ENCODE measurements around the gene ATAD2B.

The ATAD2B gene

GRCh38 chr2:23801396-23801795 is 125.5 kb downstream of the ATAD2B start:
- TF ChIP-seq CTCF (IDR thresholded peaks at IDR 0.05): no peak

- TF ChIP-seq CTCF (IDR thresholded peaks at IDR 0.05): no peak
These were observed 132.7 kb downstream of the ATAD2B start for GRCh38 chr2:23794234-23794633.

GRCh38 chr2:23793476-23793875 is 133.4 kb downstream of the ATAD2B start:
- no peak for TF ChIP-seq CTCF (IDR thresholded peaks at IDR 0.05)

GRCh38 chr2:23791030-23791429 is 135.9 kb downstream of the ATAD2B start:
- TF ChIP-seq CTCF (IDR thresholded peaks at IDR 0.05): no peak

GRCh38 chr2:23789012-23789411 is 137.9 kb downstream of the ATAD2B start:
- TF ChIP-seq CTCF (IDR thresholded peaks at IDR 0.05): no peak

GRCh38 chr2:23788100-23788499 is 138.8 kb downstream of the ATAD2B start:
- no peak for TF ChIP-seq CTCF (IDR thresholded peaks at IDR 0.05)

- TF ChIP-seq CTCF (IDR thresholded peaks at IDR 0.05): no peak
These were observed 142.0 kb downstream of the ATAD2B start for GRCh38 chr2:23784971-23785370.

GRCh38 chr2:23782646-23783045 is 144.3 kb downstream of the ATAD2B start:
- no peak for TF ChIP-seq CTCF (IDR thresholded peaks at IDR 0.05)

Measured in LNCAP (cell line).